Stimulated activated CD4-positive, alpha-beta T cell treated with anti-CD3 and anti-CD28 coated beads, Interleukin-2, amount 100 ng/mL, for 48 hours (primary cell): ENCODE results near the gene MAFG.

Experiments used
- DNase-seq, 2 donors: peaks; one replicate each; pipeline ENCODE4 v3.0.0-alpha.2; 2020

MAFG gene

DNA sequence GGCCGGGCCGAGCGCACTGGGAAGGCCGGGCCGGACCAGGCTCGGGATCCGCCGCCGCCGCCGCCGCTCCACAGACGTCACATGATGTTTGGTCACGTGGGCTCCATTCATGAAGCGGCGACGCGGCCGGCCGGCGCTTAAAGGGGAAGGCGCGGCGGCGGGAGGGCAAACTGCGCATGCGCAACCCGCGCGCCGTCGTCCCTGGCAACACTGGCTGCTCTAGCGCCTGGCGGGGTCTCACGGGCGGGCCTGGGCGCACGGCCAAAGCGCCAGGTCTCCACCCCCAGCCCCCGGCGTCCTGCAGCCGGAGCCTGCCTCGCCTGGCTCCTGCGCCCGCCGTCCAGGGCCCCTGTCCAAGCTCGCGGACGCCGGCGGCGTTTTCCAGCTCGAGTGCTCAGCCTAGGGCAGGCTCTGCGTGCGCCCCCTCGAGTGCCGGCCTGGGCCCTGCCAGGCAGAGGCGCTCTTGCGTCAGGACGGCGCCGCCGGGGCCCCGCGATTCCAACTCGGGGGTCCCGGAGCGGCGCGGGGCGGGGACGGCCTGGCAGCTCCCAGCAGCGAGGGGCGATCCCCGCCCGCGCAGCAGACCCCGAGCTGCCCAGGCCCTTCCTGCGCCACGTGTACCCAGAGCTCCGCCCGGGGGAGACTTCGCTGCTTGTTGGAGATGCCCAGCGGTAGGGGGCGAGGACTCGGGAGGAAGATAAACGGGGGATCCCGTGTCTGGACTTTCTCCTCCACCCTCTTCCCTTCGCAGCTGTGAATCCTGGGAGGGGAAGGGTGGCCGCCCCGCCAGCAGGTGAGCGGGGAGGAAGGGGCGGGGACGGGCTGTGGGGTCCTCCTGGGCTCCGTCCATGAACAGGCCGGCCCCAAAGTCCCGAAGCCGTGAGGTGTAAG is at the start of gene MAFG:
Gene MAFG (minus strand): TSS at position 83 of the 891 bp plus-strand sequence. CDS start 4,550 bp downstream, outside the sequence.
- DNase-seq, result peak; percentile 86 to 89

DNA sequence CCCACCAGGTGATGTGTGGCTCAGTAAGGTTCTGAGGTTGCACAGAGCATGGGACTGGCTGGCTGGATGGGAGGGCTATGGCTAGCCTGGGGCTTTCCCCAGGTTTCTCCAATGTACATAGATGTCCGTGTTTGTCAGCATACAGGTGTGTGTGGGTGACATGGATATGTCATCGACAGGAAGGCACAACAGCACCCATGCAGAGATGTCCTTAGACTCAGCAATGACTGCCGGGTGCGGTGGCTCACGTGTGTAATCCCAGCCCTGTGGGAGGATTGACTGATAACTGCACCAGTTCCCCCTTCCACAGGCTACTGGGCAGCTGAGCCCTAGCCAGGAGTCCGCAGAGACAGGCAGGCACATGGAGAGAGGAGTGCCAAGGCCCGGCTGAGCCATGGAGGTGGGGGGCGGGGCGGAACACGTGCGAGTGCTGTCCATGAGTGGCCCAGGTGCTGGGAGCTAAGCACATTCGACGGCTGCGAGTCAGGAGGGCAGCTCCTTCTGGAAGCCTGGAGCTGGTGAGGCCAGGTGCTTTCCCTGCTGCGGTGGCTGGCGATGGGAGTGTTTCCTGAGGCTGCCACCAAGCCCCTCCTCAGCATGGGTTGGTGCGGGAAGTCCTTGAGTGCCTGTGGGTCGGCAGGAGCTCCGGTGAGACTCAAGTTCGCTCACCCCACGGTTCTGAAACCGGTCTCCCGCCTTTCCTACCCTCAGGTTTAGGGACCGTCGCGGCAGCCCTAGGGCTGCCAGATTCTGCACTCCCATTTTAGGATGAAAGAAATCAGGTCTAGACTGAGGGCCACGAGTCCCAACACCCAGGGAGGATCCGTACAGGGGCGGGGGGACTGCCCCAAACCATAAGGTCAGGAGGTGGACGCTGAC is 49.0 kb upstream of the MAFG start:
- DNase-seq, result peak; percentile 38 to 39

DNA sequence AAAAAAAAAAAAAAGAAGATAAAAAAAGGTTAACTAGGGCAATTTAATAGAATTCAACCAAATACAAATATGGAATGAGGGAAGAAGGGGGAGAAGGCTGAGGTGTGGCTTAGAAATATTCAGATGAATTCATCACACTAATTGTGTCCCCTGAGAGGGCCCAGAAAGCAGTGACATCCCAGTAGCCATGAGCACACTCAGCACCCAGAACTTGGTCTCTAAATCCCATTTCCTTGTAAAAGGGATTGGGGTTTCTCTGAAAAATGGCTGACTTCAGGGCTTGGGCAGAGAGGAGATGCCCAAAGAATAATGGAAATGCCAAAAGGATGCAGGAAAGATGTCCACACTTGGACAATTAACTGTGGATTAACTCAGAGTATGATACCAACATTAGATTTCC is 45.9 kb upstream of the MAFG start:
- DNase-seq, result no peak

DNA sequence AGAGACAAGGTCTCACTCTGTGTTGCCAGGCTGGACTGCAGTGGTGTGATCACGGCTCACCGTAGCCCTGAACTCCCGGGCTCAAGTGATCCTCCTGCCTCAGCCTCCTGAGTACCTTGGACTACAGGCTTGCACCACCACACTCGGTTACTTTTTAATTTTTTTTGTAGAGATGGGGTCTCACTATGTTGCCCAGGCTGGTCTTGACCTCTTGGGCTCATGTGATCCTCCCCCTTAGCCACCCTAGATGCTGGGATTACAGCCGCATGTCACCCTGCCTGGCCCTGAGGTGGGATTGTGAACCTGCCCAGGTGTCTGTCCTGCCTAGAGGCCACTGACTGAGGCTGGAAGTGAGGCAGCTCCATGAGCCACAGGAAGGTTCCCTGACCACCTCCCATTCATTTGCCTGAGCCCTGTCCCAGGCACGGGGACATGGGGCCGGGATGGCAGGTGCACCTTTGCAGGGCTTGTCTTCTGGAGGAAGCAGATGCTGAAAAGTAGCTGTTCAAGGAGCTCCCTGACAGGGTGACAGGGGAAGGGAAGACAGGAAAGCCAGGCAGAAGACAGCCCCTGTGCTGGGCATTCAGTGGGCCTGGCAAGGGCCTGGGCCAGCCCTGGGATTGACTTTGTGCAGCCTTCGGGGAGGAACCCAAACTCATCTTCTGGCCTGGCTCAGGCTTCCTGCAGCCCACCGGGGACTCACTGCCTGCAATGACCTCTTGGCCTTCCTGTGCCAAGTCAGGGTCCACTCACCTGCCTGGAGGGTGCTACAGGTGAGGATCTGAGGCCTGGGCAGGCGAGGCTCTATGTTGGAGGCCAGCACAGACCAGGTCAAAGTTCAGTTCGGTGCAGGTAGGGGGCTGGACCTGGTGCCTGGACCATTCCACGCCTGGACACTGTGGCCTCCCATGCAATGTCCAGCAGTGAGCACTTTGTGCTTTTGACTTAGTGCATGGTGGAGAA is 41.6 kb upstream of the MAFG start:
- DNase-seq, result no peak

DNA sequence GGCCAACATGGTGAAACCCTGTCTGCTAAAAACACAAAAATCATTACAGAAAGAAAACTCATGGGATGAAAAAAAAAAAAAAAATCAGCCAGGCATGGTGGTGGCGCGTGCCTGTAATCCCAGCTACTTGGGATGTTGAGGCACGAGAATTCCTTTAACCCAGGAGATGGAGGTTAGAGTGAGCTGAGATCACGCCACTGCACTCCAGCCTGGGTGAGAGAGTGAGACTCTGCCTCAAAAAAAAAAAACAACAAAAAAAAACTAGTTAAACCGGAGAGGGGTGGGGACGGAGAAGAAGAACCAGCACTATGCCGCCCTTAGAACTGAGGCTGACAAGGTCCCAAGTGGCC is 40.8 kb upstream of the MAFG start:
- no peak for DNase-seq

DNA sequence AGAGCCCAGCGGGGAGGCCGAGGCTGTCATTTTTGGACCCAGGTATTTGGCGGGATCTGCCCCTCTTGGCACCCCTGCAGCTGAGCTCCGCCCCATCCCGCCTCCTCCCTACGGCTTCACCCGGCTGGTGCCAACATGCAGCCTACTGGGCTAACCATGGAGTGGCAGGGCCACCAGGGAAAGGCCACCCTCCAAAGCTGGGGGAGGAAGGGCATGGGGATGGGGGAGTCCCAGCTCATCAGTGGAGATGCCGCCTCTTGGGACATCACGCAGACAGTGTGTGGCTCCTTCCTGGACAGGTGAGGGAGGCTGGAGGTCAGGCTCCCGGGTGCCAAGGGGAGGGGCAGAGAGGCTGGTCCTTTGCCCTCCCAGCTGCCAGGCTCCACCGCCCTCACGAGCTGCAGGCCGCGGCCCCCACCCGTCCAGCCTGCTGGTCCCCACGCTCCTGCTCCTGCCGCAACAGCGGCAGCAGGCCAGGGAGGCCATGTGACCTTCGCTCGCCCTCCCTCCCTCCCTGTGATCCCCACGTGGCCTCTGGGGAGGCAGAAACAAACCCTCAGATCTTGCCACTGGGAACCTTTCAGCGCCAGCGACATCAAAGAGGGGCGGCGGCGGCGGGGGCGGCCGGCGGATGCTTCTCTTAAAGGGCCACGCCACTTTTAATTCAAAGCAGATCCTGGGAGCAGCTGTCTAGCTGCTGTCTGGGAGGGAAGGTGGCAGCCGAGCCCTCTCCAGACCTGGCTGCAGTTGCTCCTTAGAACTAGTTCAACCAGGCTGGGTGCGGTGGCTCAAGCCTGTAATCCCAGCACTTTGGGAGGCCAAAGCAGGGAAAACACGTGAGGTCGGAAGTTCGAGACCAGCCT is 40.2 kb upstream of the MAFG start:
- peak; percentile 77 to 83 for DNase-seq

DNA sequence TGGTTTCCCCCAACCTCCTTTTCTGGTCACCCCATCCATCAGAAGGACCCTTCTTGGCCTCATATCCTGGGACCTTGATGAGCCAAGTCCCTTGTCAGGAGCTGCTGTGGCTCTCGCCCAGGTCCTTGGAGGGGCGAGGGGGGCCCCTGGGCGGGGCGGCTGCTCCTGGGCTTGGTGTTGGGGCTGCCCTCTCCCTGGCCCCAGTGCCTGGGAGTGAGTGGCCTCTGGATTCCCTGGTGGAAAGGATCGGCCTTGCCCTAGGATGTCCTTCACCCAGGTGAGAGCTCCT is 39.7 kb upstream of the MAFG start:
- no peak for DNase-seq

DNA sequence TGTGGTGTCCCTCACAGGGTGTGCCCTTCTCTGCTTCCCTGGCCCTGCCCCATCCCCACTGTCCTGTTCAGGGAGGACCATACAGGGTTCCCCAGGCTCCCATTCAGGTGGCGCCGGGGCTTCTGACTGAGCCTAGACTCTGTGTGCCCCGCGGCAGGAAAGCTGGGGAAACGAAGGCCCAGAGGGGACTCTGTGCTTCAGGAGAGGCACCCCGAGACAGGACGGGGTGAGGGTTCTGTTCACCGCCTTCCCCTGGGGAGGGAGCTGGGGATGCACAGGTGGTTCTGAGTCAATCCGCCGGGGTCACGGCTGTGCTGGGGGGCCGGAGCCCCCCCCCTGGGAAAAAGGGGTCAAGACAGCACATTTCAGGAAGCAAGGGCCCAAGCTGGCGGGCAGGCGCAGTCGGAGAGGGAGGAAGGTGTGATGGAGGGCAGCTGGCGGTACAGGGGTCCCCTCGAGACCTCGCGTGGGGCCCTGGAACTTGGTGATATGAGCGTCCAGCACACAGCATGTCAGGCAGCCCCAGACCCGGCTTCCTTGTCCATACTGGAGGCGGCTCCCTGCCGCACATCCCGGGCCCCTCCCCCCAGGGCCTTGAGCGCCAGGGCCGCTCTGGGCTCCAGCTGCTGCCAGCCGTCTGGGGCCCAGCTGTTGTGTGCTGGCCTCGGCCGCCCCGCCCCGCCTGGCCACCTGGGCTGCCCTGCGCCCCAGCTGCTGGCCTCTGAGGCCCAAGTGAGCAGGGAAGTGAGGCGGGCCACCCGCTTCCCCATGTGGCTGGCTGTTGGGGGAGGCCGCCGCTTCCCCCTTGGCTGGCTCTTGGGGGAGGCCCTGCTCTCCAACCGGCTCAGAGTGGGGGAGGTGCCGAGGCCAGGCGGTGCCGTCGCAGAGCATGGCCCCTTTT is 39.1 kb upstream of the MAFG start:
- DNase-seq, result no peak

DNA sequence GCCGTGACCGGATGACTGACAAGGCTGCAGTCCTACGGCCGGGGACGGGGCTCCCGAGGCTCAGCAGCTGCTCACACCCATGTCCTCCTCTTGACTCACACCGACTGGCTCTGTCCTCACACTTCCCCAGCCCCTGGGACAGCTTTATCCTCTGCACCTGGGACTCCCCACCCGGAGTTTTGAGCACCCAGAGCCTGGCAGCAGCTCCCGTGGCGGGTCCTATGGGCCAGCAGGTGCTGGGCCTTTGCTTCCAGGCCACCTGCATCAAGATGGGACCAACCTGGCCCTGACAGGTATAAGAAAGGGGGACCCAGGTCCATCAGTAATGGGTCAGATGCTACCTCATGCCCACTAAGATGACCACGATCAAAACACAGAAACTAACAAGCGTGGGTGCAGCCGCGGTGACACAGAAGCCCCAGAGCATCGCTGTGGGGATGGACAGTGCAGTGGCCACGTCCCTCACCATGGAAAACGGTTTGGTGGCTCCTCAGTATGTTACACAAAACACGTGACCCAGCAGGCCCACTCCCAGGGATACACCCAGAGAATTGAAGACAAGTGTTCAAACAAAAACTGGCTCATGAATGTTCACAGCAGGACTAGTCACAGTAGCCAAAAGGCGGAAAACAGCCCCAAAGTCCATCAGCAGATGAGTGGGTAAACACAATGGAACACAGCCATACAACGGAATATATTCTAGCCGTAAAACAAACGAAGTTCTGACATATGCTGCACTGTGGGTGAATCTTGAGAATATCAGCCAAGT is 36.7 kb upstream of the MAFG start:
- no peak for DNase-seq

DNA sequence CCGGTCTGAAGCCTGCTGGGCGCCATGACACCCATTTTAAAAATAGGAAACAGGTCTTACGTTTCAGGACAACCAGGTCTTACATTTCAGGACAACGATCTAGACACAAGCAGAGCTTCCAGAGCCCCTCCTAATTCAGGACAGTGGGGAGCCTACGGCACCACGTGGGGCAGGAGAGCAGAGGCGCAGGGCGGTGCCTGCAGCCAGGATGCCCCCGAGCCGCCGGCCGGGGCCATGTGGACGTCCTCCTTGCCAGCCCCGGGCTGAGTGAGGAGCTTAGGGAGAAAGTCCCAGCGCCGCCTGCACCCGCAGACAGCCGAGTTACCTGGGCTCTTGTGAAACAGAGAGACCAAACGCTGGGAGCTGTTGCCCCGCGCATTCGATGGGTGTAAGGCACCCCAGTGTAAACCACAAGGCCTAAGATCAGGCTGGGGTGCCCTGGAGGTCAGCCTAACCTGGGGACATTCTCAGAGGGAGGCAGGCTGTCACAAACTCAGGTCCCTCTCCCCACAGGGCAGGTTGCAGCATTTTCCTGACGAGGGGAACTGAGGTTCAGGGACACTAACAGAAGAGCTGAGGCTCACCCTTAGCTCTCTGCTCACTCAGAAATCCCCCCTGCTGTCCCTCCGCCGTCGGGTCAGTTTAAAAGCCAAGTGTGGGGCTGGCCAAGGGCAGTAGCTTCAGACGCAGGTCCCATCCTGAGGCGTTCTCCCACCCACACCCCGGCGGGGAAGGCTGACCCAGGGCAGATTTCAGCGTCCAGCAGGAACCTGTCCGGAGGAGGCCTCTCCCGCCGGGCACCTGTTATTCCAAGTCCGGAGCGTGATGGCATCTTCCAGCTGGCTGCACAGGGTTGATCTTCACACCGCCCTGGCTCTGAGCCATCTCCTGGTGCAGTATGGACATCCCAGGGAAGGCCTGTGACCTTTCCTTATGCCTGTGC is 35.2 kb upstream of the MAFG start:
- no peak for DNase-seq

DNA sequence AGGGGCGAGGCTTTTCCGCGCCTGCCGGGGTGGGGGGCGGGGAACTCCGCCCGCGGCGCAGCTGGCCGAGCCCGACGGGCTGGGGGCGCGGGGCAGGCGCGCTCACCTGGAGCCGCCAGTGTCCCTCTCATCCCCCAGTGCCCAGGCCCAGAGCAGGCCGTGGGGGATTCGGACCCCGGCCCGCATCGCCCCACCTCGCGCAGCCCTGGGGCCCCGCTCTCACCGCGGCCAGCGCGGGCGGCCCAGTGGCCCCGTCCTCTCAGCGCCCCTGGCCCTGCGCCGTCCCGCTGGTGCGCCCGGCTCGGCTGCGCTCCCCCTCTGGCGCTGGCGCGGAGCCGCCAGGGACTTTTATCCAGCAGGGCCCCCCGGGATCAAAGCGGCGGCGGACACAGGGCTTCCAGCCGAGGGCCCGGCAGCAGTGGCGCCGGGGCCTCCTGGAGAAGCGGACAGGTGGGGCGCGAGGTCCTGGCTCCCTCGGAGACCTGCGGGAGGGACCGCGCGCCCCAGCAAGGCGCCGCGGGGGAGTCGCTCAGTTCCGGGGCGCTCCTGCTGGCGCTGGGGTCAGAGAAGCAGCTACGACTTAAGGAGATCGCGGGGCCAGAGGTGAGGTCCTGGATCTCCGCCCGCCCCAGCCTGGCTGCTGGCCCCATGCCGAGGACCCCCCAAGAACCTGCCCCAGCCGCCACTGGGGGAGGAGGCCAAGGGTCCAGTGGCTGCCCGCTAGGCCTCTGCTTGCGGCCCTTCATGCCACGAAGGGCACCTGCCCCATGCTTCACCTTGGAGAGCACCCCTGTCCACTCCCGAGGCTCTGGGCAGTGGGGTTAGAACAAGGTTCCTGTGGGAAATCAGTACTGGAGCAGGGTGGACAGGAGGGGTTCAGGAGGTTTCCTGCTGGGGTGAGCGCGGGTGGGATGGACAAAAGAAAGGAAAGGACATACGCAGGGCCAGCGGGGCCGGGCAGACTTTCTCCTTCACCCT is 34.3 kb upstream of the MAFG start:
- no peak for DNase-seq

DNA sequence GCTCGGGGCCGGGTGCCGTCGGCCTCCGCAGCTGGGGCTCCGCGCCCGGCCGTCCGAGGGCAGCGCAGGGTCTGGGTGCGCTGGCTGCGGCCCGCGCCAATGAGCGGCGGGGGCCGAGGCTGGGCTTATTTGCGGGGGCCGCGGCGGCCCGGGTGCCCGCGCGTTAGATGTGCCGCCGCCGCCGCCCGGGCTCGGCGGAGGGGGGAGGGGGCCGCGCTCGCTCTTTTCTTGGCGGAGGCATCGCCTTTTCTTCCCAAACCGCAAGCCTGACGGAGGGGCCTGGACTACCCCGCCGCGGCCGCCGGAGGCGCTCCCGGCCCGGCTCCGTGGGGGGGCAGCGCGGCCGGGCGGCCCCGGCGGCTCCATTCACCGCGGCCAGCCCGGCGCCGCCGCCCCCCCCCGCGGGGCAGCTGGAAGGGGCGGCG is 33.6 kb upstream of the MAFG start, which contains the start of gene NOTUM:
Gene NOTUM (minus strand): TSS at position 101 of the 425 bp plus-strand sequence. CDS start 278 bp downstream, outside the sequence.
- no peak for DNase-seq

DNA sequence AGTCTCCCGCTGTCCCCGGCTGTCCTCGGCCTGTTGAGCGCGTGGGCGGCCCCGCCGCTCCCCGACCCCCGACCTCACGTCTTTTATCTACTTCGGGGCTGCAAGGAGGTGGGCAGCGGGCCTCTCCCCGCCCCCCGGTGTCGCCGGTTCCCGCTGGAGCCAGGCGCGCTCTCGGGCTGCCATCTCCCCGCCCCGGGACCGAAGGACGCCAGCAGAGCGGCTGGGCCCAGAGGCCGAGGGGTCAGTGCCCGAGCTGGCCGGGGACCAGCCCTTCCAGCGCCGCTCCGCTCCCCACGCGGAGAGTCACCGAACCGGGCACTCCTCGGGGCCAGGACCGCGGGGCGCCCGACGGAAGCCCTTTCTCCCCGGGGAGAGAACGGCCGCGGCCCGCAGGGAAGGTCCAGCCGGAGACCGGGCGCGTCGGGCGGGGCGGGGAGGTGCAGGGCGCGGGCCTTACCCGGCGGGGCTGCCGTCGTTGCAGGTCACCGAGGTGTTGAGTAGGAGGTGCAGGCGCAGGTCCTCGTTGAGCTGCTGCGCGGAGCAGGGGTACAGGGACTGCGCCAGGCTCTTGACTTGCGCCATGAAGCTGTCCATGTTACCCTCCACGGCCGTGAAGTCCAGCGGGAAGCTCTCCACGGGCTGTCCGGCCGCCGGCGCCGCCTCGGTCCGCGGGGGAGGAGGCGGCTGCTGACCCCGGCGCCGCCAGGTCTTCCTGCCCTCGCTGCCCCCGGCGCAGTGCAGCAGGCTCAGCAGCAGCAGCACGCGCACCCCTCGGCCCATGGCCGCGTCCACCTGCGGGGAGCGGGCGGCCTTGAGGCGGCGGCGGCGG is 32.8 kb upstream of the MAFG start:
- no peak for DNase-seq

DNA sequence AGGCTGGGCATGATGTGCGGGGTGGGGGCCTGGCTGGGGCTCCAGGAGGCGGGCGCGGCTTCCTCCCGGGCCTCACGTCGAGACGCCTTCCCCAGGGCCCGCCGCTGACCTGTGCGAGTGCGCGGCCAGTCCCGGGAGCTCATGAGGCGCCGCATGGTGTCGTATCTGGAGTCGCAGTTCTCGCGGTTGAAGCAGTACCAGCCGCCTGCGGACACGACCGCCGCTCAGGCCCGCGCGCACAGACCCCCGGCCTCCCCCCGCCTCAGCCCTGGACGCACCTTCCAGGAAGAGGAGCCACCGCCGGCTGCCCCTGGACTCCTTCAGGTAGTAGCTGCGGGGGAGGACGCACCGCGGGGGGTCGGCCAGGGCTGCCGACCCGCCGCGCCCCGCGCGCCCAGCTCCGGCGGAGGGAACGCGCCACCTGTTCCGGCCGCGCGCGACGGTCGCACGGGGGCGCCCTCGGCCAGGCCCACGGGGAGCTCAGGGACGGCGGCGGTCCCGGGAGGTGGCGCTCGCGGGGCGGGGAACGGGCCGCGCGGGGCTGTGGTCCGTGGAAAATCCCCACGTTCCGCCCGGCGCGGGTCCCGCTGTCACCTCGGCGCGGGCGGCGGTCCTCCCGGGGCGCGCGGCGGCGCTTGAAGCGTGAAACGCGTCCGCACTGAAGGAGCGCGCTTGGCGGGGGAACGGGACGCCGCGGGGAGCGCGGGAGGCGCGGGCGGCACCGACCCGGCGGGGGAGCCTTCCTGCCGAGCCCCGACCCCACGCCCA is 32.0 kb upstream of the MAFG start:
- peak; percentile 77 to 82 for DNase-seq

DNA sequence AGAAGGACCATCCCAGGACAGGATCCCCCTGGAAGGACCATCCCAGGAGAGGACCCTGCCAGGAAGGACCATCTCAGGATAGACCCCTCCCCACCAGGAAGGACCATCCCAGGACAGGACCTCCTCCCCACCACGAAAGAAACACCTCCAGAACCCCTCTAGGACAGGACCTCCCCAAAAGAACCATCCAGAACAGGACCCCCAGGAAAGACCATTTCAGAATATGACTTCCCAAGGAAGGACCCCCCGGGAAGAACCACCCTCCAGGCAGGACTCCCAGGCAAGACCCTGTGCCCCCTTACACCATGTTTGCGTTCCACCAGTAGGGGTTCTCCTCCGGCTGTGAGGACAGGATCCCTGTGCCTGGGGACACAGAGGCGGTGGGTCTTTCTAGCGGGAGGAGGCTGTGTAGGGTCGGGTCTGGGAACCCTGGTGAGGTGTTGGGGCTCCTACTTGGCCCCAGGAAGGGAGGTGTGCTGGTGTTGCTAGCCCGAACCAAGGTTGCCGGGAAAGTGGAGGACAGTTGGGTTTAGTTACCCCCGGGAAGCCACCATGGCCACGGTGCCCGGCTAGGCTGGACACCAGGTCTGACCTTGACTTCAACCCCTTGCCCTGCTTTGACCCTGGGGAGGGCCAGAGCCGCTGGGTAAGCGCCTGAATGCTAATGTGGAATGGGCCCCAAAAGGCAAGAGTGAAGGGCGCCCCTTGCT is 31.3 kb upstream of the MAFG start:
- DNase-seq, result no peak
